Stimulated activated CD8-positive, alpha-beta memory T cell treated with anti-CD3 and anti-CD28 coated beads, Interleukin-7, amount 100 ng/mL, for 4 hours (primary cell): ENCODE results near the gene C2orf66.

Experiments used
- DNase-seq, 2 donors: peaks; one replicate each; pipeline ENCODE4 v3.0.0-alpha.2; 2020; ENCODE audit warnings: low read depth in 2 of 2

The C2orf66 gene

GRCh38 chr2:196759378-196759706, 49.8 kb downstream of the C2orf66 start:
- no peak for DNase-seq

DNA sequence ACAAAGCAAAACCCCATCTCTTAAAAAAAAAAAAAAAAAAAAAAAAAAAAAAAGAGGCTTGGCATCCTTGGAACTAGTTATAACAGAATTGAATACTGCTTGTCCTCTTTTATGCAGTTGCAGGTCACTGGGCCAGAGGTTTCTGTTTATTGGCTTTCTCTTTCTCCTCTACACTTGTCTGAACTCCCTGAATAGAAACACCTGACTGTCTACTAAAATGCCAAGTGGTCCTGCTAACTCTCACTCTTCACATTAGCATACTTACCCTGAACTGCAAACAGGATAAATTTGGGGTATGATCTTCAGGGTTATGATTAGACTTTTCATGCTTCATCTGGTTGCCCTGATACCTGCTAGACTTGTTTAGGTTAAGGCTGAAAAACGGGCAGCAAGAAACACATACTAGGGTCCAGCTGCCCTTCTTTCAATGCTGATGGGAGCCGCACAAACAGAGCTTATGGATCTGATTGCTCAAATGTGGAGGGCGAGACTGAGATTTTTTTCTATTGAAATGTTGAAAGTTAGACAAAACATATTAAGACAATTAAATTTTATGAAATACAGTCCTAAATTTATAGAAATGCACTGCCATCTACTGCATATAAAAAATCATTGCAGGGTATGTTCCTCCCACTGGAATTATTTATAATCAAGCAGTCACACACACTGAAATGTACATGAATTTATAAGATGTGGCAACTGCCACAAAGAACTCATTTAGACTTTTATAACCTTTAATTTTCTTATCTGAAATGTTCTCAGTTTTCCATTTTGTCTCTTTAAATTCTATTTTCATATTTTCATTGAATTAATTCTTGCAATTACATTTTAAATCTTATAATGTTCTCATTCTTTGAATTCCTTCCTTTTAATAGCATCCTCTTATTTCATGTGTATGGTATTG, 50.4 kb downstream of the C2orf66 start:
- DNase-seq = no peak
